ENCODE data around the gene CTAGE6.
"Not testable (repeated sequence)": the region's sequence is repeated elsewhere in the genome, so short reads cannot be mapped to it uniquely, and the experiment has no call there.

DNA sequence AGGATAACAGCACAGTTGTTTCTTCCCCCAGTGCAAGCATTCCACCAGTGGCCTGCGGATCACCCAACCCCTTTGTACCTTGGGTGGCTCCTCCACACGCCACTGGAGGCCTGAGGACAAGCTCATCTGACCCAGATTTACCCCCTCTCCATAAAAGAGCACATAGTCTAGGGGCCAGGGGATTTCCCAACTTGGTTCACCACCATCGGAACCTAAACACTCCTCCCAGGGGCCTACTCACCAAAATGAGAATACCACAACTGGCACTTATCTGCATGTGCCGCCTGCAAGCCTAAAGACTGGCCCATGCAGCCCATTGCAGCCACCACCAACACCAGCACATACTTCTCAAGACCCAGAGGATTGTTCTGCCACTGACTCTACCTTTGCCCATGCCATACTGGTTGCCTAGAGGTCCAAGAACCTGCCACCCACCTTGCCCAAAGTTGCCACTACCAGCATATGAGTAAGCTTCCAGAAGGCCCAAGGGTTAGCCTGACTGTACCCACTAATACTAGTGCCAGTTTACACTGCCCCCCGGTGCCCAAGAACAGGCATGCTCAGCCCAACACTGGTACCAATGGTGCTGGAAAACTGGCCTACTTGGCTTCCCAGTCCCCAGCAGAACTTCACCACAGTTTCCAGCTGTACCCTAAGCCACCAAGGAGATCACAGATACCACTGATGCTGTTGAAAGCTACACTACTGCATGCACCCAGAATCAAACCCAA, 15.4 kb upstream of the CTAGE6 start:
- TF ChIP-seq, protein P1, sequence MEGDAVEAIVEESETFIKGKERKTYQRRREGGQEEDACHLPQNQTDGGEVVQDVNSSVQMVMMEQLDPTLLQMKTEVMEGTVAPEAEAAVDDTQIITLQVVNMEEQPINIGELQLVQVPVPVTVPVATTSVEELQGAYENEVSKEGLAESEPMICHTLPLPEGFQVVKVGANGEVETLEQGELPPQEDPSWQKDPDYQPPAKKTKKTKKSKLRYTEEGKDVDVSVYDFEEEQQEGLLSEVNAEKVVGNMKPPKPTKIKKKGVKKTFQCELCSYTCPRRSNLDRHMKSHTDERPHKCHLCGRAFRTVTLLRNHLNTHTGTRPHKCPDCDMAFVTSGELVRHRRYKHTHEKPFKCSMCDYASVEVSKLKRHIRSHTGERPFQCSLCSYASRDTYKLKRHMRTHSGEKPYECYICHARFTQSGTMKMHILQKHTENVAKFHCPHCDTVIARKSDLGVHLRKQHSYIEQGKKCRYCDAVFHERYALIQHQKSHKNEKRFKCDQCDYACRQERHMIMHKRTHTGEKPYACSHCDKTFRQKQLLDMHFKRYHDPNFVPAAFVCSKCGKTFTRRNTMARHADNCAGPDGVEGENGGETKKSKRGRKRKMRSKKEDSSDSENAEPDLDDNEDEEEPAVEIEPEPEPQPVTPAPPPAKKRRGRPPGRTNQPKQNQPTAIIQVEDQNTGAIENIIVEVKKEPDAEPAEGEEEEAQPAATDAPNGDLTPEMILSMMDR (IDR thresholded peaks at IDR 0.05): not testable (repeated sequence)
- TF ChIP-seq POLR2A (IDR thresholded peaks at IDR 0.05): not testable (repeated sequence)
